Measurements from ENCODE around the gene RPAP3. TPM values are rescaled to one million over a fixed set of nuclear protein-coding genes. Genes with fewer than 3 reads are reported as not detected.

Gene RPAP3
- total RNA-seq, 6 donors from 2014 or later, result 6.5 to 28.0 (median 16.4) TPM

- DNase-seq, result no peak
- H3K4me3 ChIP-seq, result no peak overlapping the region
- WGBS, 2 donors, result 40 to 58% methylated on average over 5 of the region's 5 CpGs
- no peak for ATAC-seq (ENCODE audit: low FRiP score in 2 of 2)
- H3K27me3 ChIP-seq, result no peaks in the 10 kb centered on the region
- H3K9me3 ChIP-seq, result no peaks in the 10 kb centered on the region
- peaks cover 23 to 34% (median 29%) of the 10 kb centered on the region in 4 donors for H3K4me1 ChIP-seq
- peak overlapping the region in 2 of 4 donors; percentile 51 to 94 for H3K27ac ChIP-seq
- H3K36me3 ChIP-seq, result no peaks in the 10 kb centered on the region
- TF ChIP-seq CTCF (IDR thresholded peaks at IDR 0.05), result no peak
- TF ChIP-seq EP300 (IDR thresholded peaks at IDR 0.05), result no peak
- no peak for TF ChIP-seq POLR2AphosphoS5 (IDR thresholded peaks at IDR 0.05)
- no peak for TF ChIP-seq POLR2A (IDR thresholded peaks at IDR 0.05)
These were observed 9.1 kb upstream of the RPAP3 start for GRCh38 chr12:47714826-47715386.

GRCh38 chr12:47712171-47712570, 6.3 kb upstream of the RPAP3 start:
- TF ChIP-seq CTCF (IDR thresholded peaks at IDR 0.05) (no peak), EP300 (IDR thresholded peaks at IDR 0.05) (no peak)
- ATAC-seq (ENCODE audit: low FRiP score in 2 of 2) (no peak), DNase-seq (no peak)
- Histone ChIP-seq H3K4me1 (peaks cover 21 to 30% (median 25%) of the 10 kb centered on the region in 4 donors), H3K27me3 (no peaks in the 10 kb centered on the region), H3K27ac (no peak overlapping the region), H3K4me3 (no peak overlapping the region), H3K9me3 (no peaks in the 10 kb centered on the region), H3K36me3 (no peaks in the 10 kb centered on the region)
- WGBS, 2 donors, result 89 to 96% methylated on average over 4 to 6 of the region's 6 CpGs

GRCh38 chr12:47711448-47711847, 5.6 kb upstream of the RPAP3 start:
- ATAC-seq (ENCODE audit: low FRiP score in 2 of 2) (no peak), DNase-seq (no peak)
- 93 to 94% methylated on average over 5 of the region's 5 CpGs for WGBS, 2 donors
- Histone ChIP-seq H3K4me3 (no peak overlapping the region), H3K9me3 (no peaks in the 10 kb centered on the region), H3K4me1 (peaks cover 20 to 30% (median 26%) of the 10 kb centered on the region in 4 donors), H3K27ac (no peak overlapping the region), H3K27me3 (no peaks in the 10 kb centered on the region), H3K36me3 (no peaks in the 10 kb centered on the region)
- no peak for TF ChIP-seq CTCF (IDR thresholded peaks at IDR 0.05)
- no peak for TF ChIP-seq POLR2AphosphoS5 (IDR thresholded peaks at IDR 0.05)
- TF ChIP-seq EP300 (IDR thresholded peaks at IDR 0.05), result no peak
- no peak for TF ChIP-seq POLR2A (IDR thresholded peaks at IDR 0.05)

- ATAC-seq (ENCODE audit: low FRiP score in 2 of 2) (no peak), DNase-seq (no peak)
- H3K9me3 ChIP-seq, result no peaks in the 10 kb centered on the region
- H3K36me3 ChIP-seq, result no peaks in the 10 kb centered on the region
- no peak overlapping the region for H3K4me3 ChIP-seq
- H3K27ac ChIP-seq, result no peak overlapping the region
- no peaks in the 10 kb centered on the region for H3K27me3 ChIP-seq
- peaks cover 10 to 22% (median 19%) of the 10 kb centered on the region in 4 donors for H3K4me1 ChIP-seq
- TF ChIP-seq POLR2A (IDR thresholded peaks at IDR 0.05), result no peak
- no peak for TF ChIP-seq EP300 (IDR thresholded peaks at IDR 0.05)
- no peak for TF ChIP-seq POLR2AphosphoS5 (IDR thresholded peaks at IDR 0.05)
- TF ChIP-seq CTCF (IDR thresholded peaks at IDR 0.05), result no peak
These were observed 4.4 kb upstream of the RPAP3 start for GRCh38 chr12:47710278-47710677.

- Histone ChIP-seq H3K27ac (no peak overlapping the region), H3K27me3 (no peaks in the 10 kb centered on the region), H3K9me3 (no peaks in the 10 kb centered on the region), H3K36me3 (no peaks in the 10 kb centered on the region), H3K4me3 (no peak overlapping the region), H3K4me1 (peaks cover 13 to 27% (median 21%) of the 10 kb centered on the region in 4 donors)
- DNase-seq (no peak), ATAC-seq (ENCODE audit: low FRiP score in 2 of 2) (no peak)
- 66 to 85% methylated on average over 2 of the region's 2 CpGs for WGBS, 2 donors
- no peak for TF ChIP-seq POLR2A (IDR thresholded peaks at IDR 0.05)
- no peak for TF ChIP-seq EP300 (IDR thresholded peaks at IDR 0.05)
- no peak for TF ChIP-seq CTCF (IDR thresholded peaks at IDR 0.05)
- no peak for TF ChIP-seq POLR2AphosphoS5 (IDR thresholded peaks at IDR 0.05)
These were observed 3.8 kb upstream of the RPAP3 start for GRCh38 chr12:47709671-47710070.
